Osteoblast (primary cell): ENCODE measurements around the gene RAI1. TPM values are rescaled to one million over a fixed set of nuclear protein-coding genes. Genes with fewer than 3 reads are reported as not detected.
A peak's percentile ranks its signal among the peaks of the same experiment; 100 is the strongest.

ENCODE experiments used
- DNase-seq: peaks from one replicate; pipeline ENCODE4 v3.0.0; 2011; ENCODE audit warnings: low spot score, mixed read lengths; ENCODE audit not compliant: insufficient read length; ENCODE audit errors: missing footprints
- H2AFZ ChIP-seq: 2 replicates; pipeline ENCODE4 v1.6.0; 2011; ENCODE audit warnings: mild to moderate bottlenecking, low read length
- H3K27ac ChIP-seq: 2 replicates; pipeline ENCODE4 v1.5.1; 2011; ENCODE audit warnings: mild to moderate bottlenecking, low read depth, low read length, moderate library complexity
- H3K27me3 ChIP-seq: 2 replicates; pipeline ENCODE4 v1.6.0; 2012; ENCODE audit warnings: mild to moderate bottlenecking, control low read depth, inconsistent platforms, low read length, moderate library complexity; ENCODE audit not compliant: insufficient read depth
- H3K36me3 ChIP-seq: 2 replicates; pipeline ENCODE4 v1.5.1; 2011; ENCODE audit warnings: mild to moderate bottlenecking, low read length, control low read depth, moderate library complexity; ENCODE audit not compliant: insufficient read depth
- H3K4me1 ChIP-seq: 2 replicates; pipeline ENCODE4 v1.5.1; 2011; ENCODE audit warnings: mild to moderate bottlenecking, low read length, control low read depth, moderate library complexity; ENCODE audit not compliant: insufficient read depth
- H3K4me2 ChIP-seq: 2 replicates; pipeline ENCODE4 v1.6.0; 2011; ENCODE audit warnings: mild to moderate bottlenecking, low read length; ENCODE audit not compliant: insufficient read depth
- H3K4me3 ChIP-seq: fragments of 200-600 bp; sonication (generic); 3 replicates; pipeline ENCODE4 v1.5.1; 2012; ENCODE audit warnings: mild to moderate bottlenecking, low read length, inconsistent platforms; ENCODE audit not compliant: insufficient read depth
- H3K79me2 ChIP-seq: 2 replicates; pipeline ENCODE4 v1.6.0; 2012; ENCODE audit warnings: mild to moderate bottlenecking, low read length, control low read depth, inconsistent platforms; ENCODE audit not compliant: insufficient read depth
- H3K9me3 ChIP-seq: 2 replicates; pipeline ENCODE4 v1.5.1; 2011; ENCODE audit warnings: low read depth, low read length, control low read depth
- H4K20me1 ChIP-seq: 2 replicates; pipeline ENCODE4 v1.6.0; 2012; ENCODE audit warnings: mild to moderate bottlenecking, low read length, control low read depth; ENCODE audit not compliant: insufficient read depth
- total RNA-seq: library from RNA; depleted of rRNA; stranded (reverse); fragments of >200 nt; gene quantifications from 2 replicates; pipeline ENCODE4 v1.2.3, GENCODE V29; 2012
- TF ChIP-seq, protein P1 (sequence below): IDR thresholded peaks from 2 replicates; pipeline ENCODE4 v1.5.1; 2011; ENCODE audit warnings: mild to moderate bottlenecking, low read depth, low read length, moderate library complexity; ENCODE audit errors: extremely low read depth

RAI1 gene
- total RNA-seq, 1 donor = 15.6 TPM

DNA sequence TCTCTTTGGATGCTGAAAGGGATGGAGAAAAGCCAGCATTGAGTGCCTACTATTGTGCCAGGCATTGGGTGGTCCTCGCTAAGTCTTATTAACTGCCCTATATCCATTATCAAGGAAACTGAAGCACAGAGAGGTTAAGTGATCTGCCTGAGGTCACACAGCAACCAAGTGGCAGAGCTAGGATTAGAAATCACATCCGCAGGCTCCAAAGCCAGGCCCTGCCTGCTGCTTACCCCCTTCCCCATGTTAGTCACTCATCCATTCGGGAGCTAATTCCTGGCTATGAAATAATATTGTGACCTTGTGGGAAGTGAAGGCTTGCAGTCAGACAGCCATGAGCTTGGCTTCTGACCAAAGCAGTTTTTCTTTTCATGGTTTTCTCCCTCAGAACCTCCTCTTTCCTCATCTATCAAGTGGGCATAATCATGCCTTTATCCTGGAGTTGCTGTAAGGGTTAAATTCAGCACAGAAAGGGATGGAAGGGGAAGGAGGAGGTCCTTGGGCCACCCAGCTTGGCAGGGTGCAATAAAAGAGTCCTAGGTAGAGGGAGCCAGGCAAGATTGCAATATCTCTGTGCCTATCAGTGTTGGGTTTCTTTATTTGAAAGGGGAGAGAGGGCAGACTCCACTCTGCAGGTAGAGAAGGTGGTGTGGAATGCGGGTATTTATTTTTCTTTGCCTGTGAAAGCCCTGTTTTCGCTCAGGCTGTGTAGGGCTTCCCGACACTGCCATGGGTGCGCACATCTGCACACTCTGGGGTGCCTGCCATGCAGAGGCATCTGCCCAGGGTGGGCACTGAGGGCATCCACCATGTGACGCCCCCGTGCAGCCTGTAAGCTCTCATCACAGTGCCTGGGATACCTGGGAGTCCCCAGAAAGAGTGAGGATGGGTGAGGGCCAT, 11.3 kb downstream of the RAI1 start:
- TF ChIP-seq, protein P1, sequence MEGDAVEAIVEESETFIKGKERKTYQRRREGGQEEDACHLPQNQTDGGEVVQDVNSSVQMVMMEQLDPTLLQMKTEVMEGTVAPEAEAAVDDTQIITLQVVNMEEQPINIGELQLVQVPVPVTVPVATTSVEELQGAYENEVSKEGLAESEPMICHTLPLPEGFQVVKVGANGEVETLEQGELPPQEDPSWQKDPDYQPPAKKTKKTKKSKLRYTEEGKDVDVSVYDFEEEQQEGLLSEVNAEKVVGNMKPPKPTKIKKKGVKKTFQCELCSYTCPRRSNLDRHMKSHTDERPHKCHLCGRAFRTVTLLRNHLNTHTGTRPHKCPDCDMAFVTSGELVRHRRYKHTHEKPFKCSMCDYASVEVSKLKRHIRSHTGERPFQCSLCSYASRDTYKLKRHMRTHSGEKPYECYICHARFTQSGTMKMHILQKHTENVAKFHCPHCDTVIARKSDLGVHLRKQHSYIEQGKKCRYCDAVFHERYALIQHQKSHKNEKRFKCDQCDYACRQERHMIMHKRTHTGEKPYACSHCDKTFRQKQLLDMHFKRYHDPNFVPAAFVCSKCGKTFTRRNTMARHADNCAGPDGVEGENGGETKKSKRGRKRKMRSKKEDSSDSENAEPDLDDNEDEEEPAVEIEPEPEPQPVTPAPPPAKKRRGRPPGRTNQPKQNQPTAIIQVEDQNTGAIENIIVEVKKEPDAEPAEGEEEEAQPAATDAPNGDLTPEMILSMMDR = no peak
- Histone ChIP-seq H2AFZ (no peak overlapping the region), H3K27me3 (no peaks in the 10 kb centered on the region), H4K20me1 (peaks cover 49% of the 10 kb centered on the region), H3K79me2 (peaks cover 94% of the 10 kb centered on the region), H3K4me1 (peaks cover 57% of the 10 kb centered on the region), H3K9me3 (no peaks in the 10 kb centered on the region), H3K27ac (peak overlapping the region; percentile 90), H3K4me2 (peak overlapping the region; percentile 36), H3K4me3 (peak overlapping the region; percentile 32), H3K36me3 (no peaks in the 10 kb centered on the region)
- peak; percentile 78 for DNase-seq

DNA sequence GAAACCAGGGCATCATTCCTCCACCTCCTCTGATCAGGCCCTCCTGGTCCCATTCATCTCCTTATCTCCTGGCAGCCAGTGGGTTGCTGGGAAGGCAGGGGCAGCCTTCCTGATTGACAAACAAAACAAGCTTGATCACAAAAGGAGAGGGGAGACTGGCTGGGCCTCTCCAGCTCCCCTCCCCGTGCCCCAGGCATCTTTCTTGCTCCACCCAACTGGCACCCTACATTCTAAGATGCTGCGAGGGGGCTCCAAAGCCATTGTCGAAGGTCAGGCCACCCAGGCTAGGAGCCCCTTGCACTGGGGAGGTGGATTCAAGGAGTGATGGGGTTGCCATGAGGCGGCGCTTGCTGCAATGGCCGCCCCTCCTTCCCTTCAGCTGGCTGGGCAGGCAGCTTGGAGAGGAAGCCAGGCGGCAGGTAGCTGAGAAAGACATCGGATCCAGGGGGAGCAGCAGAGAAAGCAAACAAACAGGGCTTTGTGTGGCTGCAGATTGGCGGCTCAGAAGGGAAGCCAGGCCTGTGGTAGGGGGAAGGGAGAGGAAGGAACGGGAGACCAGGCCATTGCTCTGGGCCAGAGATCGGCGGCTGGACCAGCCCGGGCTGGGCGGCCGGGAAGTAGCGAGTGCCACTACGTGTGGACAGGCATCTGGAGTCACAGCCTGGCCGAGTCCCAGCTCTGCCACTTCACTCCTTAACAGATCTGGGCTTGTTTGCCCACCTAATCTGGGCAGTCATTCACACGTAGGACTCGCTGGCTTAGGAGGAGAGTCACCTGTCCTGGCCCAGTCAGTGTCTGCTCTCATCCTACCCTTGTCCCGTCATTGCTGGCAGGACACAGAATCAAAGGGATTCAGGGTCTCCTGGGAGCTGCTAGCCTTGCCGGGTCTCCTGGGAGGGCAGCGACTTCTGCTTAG, 12.3 kb downstream of the RAI1 start:
- peak overlapping the region; percentile 56 for H2AFZ ChIP-seq
- H3K27me3 ChIP-seq = no peaks in the 10 kb centered on the region
- TF ChIP-seq, protein P1 = no peak
- no peaks in the 10 kb centered on the region for H3K9me3 ChIP-seq
- peaks cover 94% of the 10 kb centered on the region for H3K79me2 ChIP-seq
- H3K4me1 ChIP-seq = peaks cover 59% of the 10 kb centered on the region
- peaks cover 57% of the 10 kb centered on the region for H4K20me1 ChIP-seq
- peak overlapping the region; percentile 90 for H3K27ac ChIP-seq
- DNase-seq = peak; percentile 71
- peak overlapping the region; percentile 71 for H3K4me2 ChIP-seq
- peak overlapping the region; percentile 82 for H3K4me3 ChIP-seq
- no peaks in the 10 kb centered on the region for H3K36me3 ChIP-seq

DNA sequence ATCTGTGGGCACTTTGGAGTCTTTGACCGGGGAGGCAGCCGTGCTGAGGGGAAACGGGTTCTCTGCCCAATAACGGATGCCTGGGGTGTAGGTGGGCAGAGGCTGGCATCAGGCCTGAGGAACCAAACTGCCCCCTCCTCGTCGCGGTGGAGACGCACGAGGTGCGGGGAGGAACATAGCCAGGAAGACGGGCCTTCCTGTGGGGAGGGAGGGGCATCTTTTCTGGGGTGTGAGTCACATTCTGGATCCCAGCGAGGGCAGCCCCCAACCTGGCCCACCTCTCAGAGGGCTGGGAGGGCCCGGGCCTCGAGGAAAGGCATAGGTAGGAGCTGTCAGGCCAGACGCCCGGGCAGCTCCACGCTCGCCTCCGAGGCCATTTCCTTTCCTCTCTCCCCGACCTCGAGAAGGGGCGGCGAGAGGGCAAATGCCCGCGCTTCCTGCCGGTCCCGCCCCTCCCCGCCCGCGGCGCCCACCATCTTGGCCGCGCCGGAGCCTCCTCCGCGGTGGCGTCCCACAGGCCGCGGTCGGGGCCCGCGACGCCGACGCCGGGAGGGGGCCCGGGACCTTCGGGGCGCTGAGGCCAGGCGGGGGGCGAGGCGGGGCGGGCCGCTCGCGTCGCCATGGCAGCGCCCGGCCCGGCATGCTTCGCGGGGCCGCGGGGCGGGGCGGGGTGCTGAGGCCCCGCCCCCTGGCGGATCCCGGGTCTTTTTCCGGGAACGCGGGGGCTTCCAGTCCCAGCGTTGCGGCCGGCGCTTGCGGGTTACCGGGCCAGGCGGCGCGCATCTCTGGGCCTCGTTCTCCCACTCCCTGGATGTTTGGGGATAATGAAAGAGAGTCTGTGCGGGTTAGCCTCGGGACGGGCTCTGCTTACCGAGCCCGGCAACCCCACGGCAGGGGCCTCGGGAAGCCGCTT, 13.2 kb downstream of the RAI1 start:
- H3K4me1 ChIP-seq = peaks cover 68% of the 10 kb centered on the region
- no peaks in the 10 kb centered on the region for H3K27me3 ChIP-seq
- peak overlapping the region; percentile 93 for H3K4me2 ChIP-seq
- H4K20me1 ChIP-seq = peaks cover 63% of the 10 kb centered on the region
- H3K27ac ChIP-seq = peak overlapping the region; percentile 90
- H3K36me3 ChIP-seq = no peaks in the 10 kb centered on the region
- TF ChIP-seq, protein P1 = no peak
- H3K4me3 ChIP-seq = peak overlapping the region; percentile 82
- DNase-seq = peak; percentile 98
- H3K9me3 ChIP-seq = no peaks in the 10 kb centered on the region
- H3K79me2 ChIP-seq = peaks cover 94% of the 10 kb centered on the region
- H2AFZ ChIP-seq = peak overlapping the region; percentile 68
